Stimulated activated naive B cell treated with anti-CD40 and anti-IgM and Interleukin-4, amounts not matched to agents 10 μg/mL and 1 μg/mL and 100 μg/mL, for 72 hours (primary cell): Measurements from ENCODE around the gene KCTD17.

Source experiments
- ATAC-seq, 2 donors: fragments of 150-1000 bp; cut with Tn5 transposase; replicated peaks; 2 replicates each; pipeline ENCODE4 v1.10.0; 2021; ENCODE audit warnings: moderate library complexity in 1 of 2
- DNase-seq: peaks from one replicate; pipeline ENCODE4 v3.0.0; 2021
- H3K27ac Mint-ChIP-seq: one replicate; pipeline ENCODE4 v1.8.0; 2022; ENCODE audit warnings: mild to moderate bottlenecking, mixed read lengths
- H3K27me3 Mint-ChIP-seq, 2 donors: one replicate each; pipeline ENCODE4 v1.8.0; 2022; ENCODE audit warnings: mixed read lengths in 2 of 2
- H3K36me3 Mint-ChIP-seq, 2 donors: one replicate each; pipeline ENCODE4 v1.8.0; 2022; ENCODE audit warnings: mixed read lengths in 2 of 2, mild to moderate bottlenecking in 1 of 2
- H3K4me1 Mint-ChIP-seq, 2 donors: one replicate each; pipeline ENCODE4 v1.8.0; 2022; ENCODE audit warnings: mixed read lengths in 2 of 2, mild to moderate bottlenecking in 1 of 2
- H3K4me3 Mint-ChIP-seq, 2 donors: one replicate each; pipeline ENCODE4 v1.8.0; 2022; ENCODE audit warnings: mild to moderate bottlenecking in 2 of 2, mixed read lengths in 2 of 2, moderate library complexity in 1 of 2
- H3K9me3 Mint-ChIP-seq, 2 donors: one replicate each; pipeline ENCODE4 v1.8.0; 2022; ENCODE audit warnings: mixed read lengths in 2 of 2, mild to moderate bottlenecking in 1 of 2

KCTD17 gene

GRCh38 chr22:37057226-37057625, 5.7 kb downstream of the KCTD17 start:
- Mint-ChIP-seq H3K9me3 (no peaks in the 10 kb centered on the region), H3K27ac (no peak overlapping the region), H3K27me3 (no peaks in the 10 kb centered on the region), H3K4me3 (no peak overlapping the region), H3K36me3 (peaks cover 44 to 50% of the 10 kb centered on the region in 2 donors), H3K4me1 (peaks cover 13 to 41% of the 10 kb centered on the region in 2 donors)
- DNase-seq = no peak
- no peak for ATAC-seq

GRCh38 chr22:37057796-37058510, 6.4 kb downstream of the KCTD17 start:
- H3K4me1 Mint-ChIP-seq = peaks cover 9 to 41% of the 10 kb centered on the region in 2 donors
- no peak overlapping the region for H3K27ac Mint-ChIP-seq
- no peak overlapping the region for H3K4me3 Mint-ChIP-seq
- no peaks in the 10 kb centered on the region for H3K9me3 Mint-ChIP-seq
- no peak for DNase-seq
- H3K36me3 Mint-ChIP-seq = peaks cover 49 to 53% of the 10 kb centered on the region in 2 donors
- H3K27me3 Mint-ChIP-seq = no peaks in the 10 kb centered on the region
- no peak for ATAC-seq

GRCh38 chr22:37058917-37059701, 7.6 kb downstream of the KCTD17 start:
- no peak overlapping the region for H3K27ac Mint-ChIP-seq
- ATAC-seq (no peak), DNase-seq (no peak)
- no peaks in the 10 kb centered on the region for H3K27me3 Mint-ChIP-seq
- H3K9me3 Mint-ChIP-seq = no peaks in the 10 kb centered on the region
- H3K36me3 Mint-ChIP-seq = peaks cover 46 to 55% of the 10 kb centered on the region in 2 donors
- H3K4me1 Mint-ChIP-seq = peaks cover 3 to 38% of the 10 kb centered on the region in 2 donors
- no peak overlapping the region for H3K4me3 Mint-ChIP-seq

- Mint-ChIP-seq H3K27me3 (no peaks in the 10 kb centered on the region), H3K36me3 (peaks cover 52 to 62% of the 10 kb centered on the region in 2 donors), H3K9me3 (no peaks in the 10 kb centered on the region), H3K4me3 (no peak overlapping the region), H3K4me1 (peaks cover 3 to 37% of the 10 kb centered on the region in 2 donors), H3K27ac (no peak overlapping the region)
- ATAC-seq (no peak), DNase-seq (no peak)
These were observed 8.4 kb downstream of the KCTD17 start for GRCh38 chr22:37059876-37060449.

- H3K9me3 Mint-ChIP-seq = no peaks in the 10 kb centered on the region
- DNase-seq (no peak), ATAC-seq (peak; percentile 53 to 61)
- peaks cover 43 to 52% of the 10 kb centered on the region in 2 donors for H3K36me3 Mint-ChIP-seq
- no peak overlapping the region for H3K4me3 Mint-ChIP-seq
- no peak overlapping the region for H3K27ac Mint-ChIP-seq
- H3K27me3 Mint-ChIP-seq = no peaks in the 10 kb centered on the region
- peaks cover 3 to 37% of the 10 kb centered on the region in 2 donors for H3K4me1 Mint-ChIP-seq
These were observed 9.5 kb downstream of the KCTD17 start for GRCh38 chr22:37060801-37061610.

- Mint-ChIP-seq H3K27ac (no peak overlapping the region), H3K4me1 (peaks cover 3 to 37% of the 10 kb centered on the region in 2 donors), H3K36me3 (peaks cover 38 to 44% of the 10 kb centered on the region in 2 donors), H3K4me3 (no peak overlapping the region), H3K9me3 (no peaks in the 10 kb centered on the region), H3K27me3 (no peaks in the 10 kb centered on the region)
- ATAC-seq (no peak), DNase-seq (no peak)
These were observed 10.3 kb downstream of the KCTD17 start for GRCh38 chr22:37061611-37062375.

- Mint-ChIP-seq H3K4me3 (no peak overlapping the region), H3K36me3 (peaks cover 33 to 39% of the 10 kb centered on the region in 2 donors), H3K9me3 (no peaks in the 10 kb centered on the region), H3K27ac (no peak overlapping the region), H3K27me3 (no peaks in the 10 kb centered on the region), H3K4me1 (peaks cover 2 to 34% of the 10 kb centered on the region in 2 donors)
- ATAC-seq (peak in 1 of 2 donors; percentile 28), DNase-seq (no peak)
These were observed 10.8 kb downstream of the KCTD17 start for GRCh38 chr22:37062376-37062675.

GRCh38 chr22:37062702-37063381, 11.3 kb downstream of the KCTD17 start:
- Mint-ChIP-seq H3K27me3 (peaks cover 2 to 4% of the 10 kb centered on the region in 2 donors), H3K4me1 (peaks cover 2 to 33% of the 10 kb centered on the region in 2 donors), H3K27ac (no peak overlapping the region), H3K4me3 (no peak overlapping the region), H3K36me3 (peaks cover 32 to 34% of the 10 kb centered on the region in 2 donors), H3K9me3 (no peaks in the 10 kb centered on the region)
- ATAC-seq (no peak), DNase-seq (no peak)

- ATAC-seq = no peak
- H3K27me3 Mint-ChIP-seq = peaks cover 7 to 10% of the 10 kb centered on the region in 2 donors
These were observed 12.2 kb downstream of the KCTD17 start for GRCh38 chr22:37063431-37064420.

GRCh38 chr22:37064553-37064952, 13.0 kb downstream of the KCTD17 start:
- no peak for DNase-seq
- Mint-ChIP-seq H3K27me3 (peaks cover 9 to 10% of the 10 kb centered on the region in 2 donors), H3K27ac (no peak overlapping the region), H3K4me1 (peaks cover 2 to 33% of the 10 kb centered on the region in 2 donors), H3K9me3 (no peaks in the 10 kb centered on the region), H3K36me3 (peaks cover 31 to 32% of the 10 kb centered on the region in 2 donors), H3K4me3 (no peak overlapping the region)
- no peak for ATAC-seq

More at GRCh38 chr22:37063431-37064420, 12.2 kb downstream of the KCTD17 start:
- H3K36me3 Mint-ChIP-seq = peaks cover 31 to 32% of the 10 kb centered on the region in 2 donors
- DNase-seq = no peak
- peaks cover 2 to 33% of the 10 kb centered on the region in 2 donors for H3K4me1 Mint-ChIP-seq
- H3K9me3 Mint-ChIP-seq = no peaks in the 10 kb centered on the region
- no peak overlapping the region for H3K4me3 Mint-ChIP-seq
- no peak overlapping the region for H3K27ac Mint-ChIP-seq

GRCh38 chr22:37065180-37065579, 13.6 kb downstream of the KCTD17 start:
- ATAC-seq (no peak), DNase-seq (no peak)
- H3K36me3 Mint-ChIP-seq = peaks cover 26 to 28% of the 10 kb centered on the region in 2 donors
- peaks cover 2 to 33% of the 10 kb centered on the region in 2 donors for H3K4me1 Mint-ChIP-seq
- H3K9me3 Mint-ChIP-seq = no peaks in the 10 kb centered on the region
- no peak overlapping the region for H3K27ac Mint-ChIP-seq
- H3K4me3 Mint-ChIP-seq = no peak overlapping the region
- H3K27me3 Mint-ChIP-seq = peaks cover 10 to 15% of the 10 kb centered on the region in 2 donors

GRCh38 chr22:37065961-37066360, 14.4 kb downstream of the KCTD17 start:
- Mint-ChIP-seq H3K4me1 (peaks cover 0 to 29% of the 10 kb centered on the region in 2 donors), H3K27me3 (peaks cover 10 to 19% of the 10 kb centered on the region in 2 donors), H3K4me3 (no peak overlapping the region), H3K9me3 (no peaks in the 10 kb centered on the region), H3K27ac (no peak overlapping the region), H3K36me3 (peaks cover 18 to 22% of the 10 kb centered on the region in 2 donors)
- no peak for ATAC-seq
- no peak for DNase-seq
